ENCODE measurements around the gene SOS1.
"Not testable (repeated sequence)": the region's sequence is repeated elsewhere in the genome, so short reads cannot be mapped to it uniquely, and the experiment has no call there.

SOS1 gene

GRCh38 chr2:39099870-39100728 is 20.8 kb downstream of the SOS1 start:
- DNase-seq (ENCODE audit: low spot score) = peak; percentile 65

GRCh38 chr2:39099310-39099869 is 21.5 kb downstream of the SOS1 start:
- DNase-seq (ENCODE audit: low spot score) = no peak

DNA sequence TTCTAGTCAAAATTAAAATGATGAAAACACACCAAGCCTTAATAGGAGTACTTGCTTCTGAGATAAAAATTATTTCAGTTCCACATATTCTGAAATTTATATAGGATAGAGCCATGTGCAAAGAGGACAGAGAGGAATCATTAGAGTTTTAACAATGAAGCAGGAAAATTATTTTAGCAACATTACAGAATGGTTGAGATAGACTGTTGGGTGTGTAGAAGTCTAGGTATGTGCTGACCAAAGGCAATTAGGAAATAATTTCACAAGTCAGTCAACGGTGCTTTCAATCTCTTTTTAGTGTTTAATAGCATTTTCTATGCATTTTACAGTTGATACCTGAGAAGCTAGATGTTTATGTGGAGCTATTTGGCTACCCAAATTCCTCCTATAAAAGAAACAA is 25.2 kb downstream of the SOS1 start:
- DNase-seq (ENCODE audit: low spot score) = no peak

DNA sequence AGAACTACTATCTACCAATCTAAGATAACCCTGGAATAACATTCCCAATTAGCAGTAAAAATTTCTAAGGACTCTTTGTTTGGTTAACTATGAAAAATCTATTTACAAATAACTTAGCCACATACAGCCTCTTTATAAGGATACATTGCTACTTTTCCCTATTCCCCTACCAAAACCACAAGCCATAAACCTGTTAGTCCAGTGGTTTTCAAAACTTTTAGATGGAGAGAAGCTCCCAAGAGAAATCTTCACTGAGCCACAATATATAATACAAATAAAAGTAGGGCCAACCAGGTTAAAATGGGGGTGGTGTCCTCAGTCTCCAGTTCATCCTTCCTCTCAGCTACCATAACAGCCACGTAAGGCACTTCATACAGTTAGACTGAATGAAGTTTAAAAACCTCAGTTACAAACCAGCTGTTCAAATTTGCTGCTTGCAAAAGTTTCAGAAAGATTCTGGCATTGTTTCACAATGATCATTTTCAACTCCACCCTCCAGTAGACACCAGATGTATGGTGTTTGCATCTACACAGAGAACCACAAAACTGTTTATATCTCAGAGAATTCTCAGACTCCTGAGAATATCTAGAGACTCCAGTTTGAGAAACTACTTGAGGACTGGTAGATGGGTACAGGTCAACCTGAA is 26.0 kb downstream of the SOS1 start:
- no peak for DNase-seq (ENCODE audit: low spot score)

DNA sequence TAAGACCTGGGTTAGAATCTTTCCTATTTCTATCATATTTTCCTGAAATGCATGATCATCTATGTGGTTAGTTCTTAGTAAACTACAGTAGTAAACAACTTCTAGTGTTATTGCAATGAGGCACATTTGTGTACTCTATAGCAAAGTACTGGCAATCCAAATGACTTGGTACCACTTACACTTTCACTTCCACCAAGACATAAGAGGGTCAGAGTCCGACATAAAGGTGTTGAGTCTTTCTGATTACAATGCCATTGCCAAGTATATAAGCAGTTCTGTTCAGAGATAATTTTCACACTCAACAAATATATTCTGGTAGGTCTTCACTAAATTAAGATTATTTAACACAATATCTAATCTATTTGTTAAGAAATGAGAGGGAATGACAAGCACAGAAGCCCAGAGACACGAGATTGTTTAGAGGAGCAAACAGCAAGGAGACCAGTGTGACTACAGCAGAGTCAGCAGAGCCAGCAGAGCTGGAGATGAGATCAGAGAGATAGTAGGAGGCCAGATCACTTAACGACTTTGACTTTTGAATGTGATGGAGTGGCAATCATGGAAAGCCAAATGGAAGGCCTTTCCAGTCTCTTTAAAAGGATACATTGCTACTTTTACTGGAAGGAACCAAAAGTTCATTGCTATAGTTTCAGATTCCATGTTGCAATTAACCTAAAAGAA is 27.5 kb downstream of the SOS1 start:
- DNase-seq (ENCODE audit: low spot score) = no peak

GRCh38 chr2:39091543-39091942 is 29.3 kb downstream of the SOS1 start:
- DNase-seq (ENCODE audit: low spot score) = no peak

DNA sequence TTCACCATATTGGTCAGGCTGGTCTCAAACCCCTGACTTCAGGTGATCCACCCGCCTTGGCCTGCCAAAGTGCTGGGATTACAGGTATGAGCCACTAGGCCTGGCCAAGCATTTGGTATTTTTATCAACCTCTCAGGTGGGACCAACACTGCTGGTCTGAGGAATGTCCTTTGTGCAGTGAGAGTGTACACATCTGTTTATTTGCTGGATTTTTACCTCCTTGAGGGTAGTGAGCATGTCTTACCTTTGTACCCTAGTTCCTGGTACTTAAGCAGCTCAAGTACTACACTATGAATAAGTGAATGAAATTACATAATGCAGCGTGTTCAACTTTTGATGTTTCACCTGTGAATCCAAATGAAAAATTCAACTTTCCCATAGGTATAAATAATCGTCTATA is 29.8 kb downstream of the SOS1 start:
- DNase-seq (ENCODE audit: low spot score) = no peak

DNA sequence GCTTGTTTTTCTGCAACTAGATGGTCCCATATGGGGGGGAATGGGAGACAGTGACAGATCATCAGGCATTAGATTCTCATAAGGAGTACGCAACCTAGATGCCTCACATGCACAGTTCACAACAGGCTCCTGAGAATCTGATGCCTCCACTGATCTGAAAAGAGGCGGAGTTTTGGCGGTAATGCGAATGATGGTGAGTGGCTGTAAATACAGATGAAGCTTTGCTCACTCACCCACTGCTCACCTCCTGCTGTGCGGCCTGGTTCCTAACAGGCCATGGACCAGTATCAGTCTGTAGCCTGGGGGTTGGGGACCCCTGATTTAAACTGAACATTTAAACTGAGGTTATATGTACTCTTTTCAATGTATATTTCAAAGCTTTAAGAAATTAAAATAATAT is 40.7 kb downstream of the SOS1 start:
- DNase-seq (ENCODE audit: low spot score) = no peak

- DNase-seq (ENCODE audit: low spot score) = no peak
Observed at GRCh38 chr2:39069890-39070465, 50.9 kb downstream of the SOS1 start.

GRCh38 chr2:39069136-39069515 is 51.7 kb downstream of the SOS1 start:
- DNase-seq (ENCODE audit: low spot score) = peak; percentile 19

DNA sequence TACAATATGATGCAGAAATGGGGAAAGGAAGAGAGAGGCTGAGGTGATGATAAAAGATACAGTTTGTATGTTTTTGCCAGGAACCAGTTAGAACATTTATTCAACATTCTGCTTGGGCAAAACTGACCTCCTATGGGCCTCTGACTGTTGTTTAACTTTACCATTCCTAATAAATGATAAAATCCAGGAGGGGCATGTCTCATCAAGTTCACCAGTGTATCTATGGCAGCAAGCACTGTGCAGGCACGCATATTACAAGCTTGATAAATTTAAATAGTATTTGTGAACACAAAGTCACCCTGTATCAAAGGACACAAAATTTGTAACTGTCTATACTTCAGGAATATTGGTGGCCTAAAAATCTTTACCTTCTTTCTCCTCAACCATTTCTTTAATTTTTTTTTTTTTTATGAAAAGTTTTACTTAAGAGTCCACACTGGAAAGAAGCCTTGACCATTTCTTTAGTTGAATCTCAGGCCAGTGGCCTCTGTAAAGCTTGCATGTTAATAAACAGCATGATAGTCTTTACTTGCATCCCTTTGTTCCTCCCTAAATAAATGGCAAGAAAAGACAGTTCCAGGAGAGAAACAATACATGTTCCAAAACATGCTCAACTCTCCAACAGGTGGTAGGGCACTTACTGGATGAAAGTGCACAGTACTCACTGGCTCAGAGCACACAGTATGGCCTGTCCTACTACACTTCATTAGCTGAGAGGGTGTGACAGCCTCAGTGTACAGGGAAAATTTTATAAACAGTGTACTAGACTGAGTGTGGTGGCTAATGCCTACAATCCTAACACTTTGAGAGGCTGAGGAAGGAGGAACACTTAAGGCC is 52.3 kb downstream of the SOS1 start:
- DNase-seq (ENCODE audit: low spot score) = no peak

DNA sequence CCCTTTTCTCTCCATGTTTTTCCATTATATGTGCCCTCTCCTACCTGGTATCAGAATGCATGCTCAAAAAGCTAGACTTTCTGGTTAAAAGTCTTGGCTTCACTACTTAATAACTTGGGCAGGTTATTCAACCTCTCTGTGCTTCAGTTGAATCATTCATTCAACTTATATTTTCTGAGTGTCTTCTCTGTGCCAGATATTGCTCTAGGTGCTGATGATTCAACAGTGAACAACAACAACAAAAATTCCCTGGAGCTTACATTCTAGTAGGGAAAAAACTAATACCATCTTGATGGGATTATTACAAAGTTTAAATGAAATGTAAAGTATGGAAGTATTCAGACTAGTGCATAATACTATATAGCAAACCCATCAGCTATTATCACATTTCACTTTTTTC is 55.2 kb downstream of the SOS1 start:
- DNase-seq (ENCODE audit: low spot score) = no peak

GRCh38 chr2:39062320-39062719 is 58.5 kb downstream of the SOS1 start:
- DNase-seq (ENCODE audit: low spot score) = no peak

- no peak for DNase-seq (ENCODE audit: low spot score)
Observed at GRCh38 chr2:39061280-39061679, 59.6 kb downstream of the SOS1 start.

DNA sequence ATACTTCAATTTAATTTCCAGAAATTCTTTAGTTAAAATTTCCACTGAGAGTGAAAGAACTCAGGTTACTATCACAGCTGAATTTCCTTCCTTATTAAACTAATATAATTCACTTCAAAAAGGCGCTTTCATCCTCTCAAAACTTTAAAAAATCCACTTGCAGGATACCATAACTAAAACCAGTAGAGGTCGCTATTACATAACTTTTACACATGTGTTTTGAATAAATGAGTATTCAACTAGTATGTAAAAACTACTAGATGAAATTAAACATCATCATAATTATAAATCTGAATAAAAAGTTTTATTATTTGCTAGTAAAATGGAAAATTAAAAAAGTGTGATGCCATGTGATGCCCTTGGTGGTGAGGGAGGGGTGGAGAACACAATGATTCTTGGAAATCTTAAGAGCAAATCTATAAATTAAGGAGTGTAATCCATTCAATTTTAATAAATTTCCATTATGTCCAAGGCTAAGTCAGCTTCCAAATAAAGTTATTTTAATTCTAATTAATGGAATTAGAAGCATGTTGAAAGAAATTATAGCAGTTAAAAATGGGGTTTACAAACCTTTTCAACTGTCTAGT is 61.4 kb downstream of the SOS1 start:
- DNase-seq (ENCODE audit: low spot score) = peak; percentile 54

- no peak for DNase-seq (ENCODE audit: low spot score)
Observed at GRCh38 chr2:39058101-39058500, 62.8 kb downstream of the SOS1 start.

DNA sequence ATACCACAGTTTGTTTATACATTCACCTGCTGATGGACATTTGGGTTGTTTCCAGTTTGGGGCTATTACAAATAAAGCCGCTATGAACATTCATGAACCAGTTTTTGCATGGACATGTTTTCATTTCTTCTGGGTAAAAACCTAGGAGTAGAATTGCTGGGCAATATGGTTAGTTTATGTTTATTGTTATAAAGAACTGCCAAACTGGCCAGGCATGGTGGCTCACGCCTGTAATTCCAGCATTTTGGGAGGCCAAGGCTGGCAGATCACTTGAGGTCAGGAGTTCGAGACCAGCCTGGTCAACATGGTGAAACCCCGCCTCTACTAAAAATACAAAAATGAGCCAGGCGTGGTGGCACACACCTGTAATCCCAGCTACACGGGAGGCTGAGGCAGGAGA is 68.2 kb downstream of the SOS1 start:
- DNase-seq (ENCODE audit: low spot score) = not testable (repeated sequence)

- DNase-seq (ENCODE audit: low spot score) = peak; percentile 74
Observed at GRCh38 chr2:39050109-39050508, 70.7 kb downstream of the SOS1 start.

DNA sequence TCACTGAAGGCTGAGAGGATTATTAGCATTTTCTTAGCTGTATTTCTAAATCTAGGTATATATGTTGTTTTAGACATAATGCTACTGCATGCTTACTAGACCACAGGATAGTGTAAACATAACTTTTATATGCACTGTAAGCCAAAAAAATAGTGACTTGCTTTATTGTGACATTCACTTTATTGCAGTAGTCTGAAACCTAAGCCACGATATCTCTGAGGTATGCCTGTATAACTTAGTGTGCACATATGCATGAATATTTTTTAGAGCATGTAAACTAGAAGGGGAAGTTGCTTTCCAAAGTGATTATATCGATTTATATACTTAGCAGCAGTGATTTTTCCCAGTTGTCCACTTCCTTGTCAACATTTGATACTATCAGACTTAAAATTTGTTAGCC is 81.8 kb downstream of the SOS1 start:
- DNase-seq (ENCODE audit: low spot score) = no peak

- DNase-seq (ENCODE audit: low spot score) = no peak
Observed at GRCh38 chr2:39033980-39034379, 86.9 kb downstream of the SOS1 start.

DNA sequence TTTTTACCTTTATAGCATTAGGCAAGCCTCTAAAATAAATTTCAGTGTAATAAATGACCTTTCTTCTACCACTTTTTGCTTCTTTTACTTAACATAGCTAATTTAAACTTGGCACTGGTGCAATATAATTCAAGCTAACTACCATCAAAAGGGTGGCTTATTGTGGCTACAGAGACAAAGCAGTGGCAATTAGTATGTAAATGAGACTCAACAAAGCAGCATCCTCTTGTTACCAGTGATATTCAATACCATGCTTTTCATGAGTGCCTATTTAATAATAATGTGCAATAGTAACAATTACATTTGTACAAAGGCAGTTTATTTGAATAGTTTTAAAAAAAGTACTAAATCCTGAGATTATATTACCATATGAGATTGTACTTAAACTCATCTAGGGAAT is 93.4 kb downstream of the SOS1 start:
- DNase-seq (ENCODE audit: low spot score) = no peak

All from kidney tubule cell (primary cell).